Amygdala (tissue), 56 donors: ENCODE data around the gene BAHCC1.
A peak's percentile ranks its signal among the peaks of the same experiment; 100 is the strongest.

Source experiments
- DNase-seq, 56 donors: peaks; one replicate each; lab custom pipeline; 2025; lab: John Stamatoyannopoulos, UW

BAHCC1 gene

GRCh38 chr17:81408049-81408448 lies 12.8 kb downstream of the BAHCC1 start:
- DNase-seq = no peak

GRCh38 chr17:81409190-81409935 lies 14.1 kb downstream of the BAHCC1 start:
- peak in 1 of 56 donors; percentile 20 for DNase-seq

- DNase-seq = no peak
These were observed 15.6 kb downstream of the BAHCC1 start for GRCh38 chr17:81410852-81411251.

GRCh38 chr17:81411305-81411704 lies 16.0 kb downstream of the BAHCC1 start:
- DNase-seq = no peak

GRCh38 chr17:81412490-81413093 lies 17.3 kb downstream of the BAHCC1 start:
- DNase-seq = no peak

- DNase-seq = no peak
These were observed 18.4 kb downstream of the BAHCC1 start for GRCh38 chr17:81413497-81414135.

GRCh38 chr17:81414756-81415516 lies 19.7 kb downstream of the BAHCC1 start:
- no peak for DNase-seq

- no peak for DNase-seq
These were observed 20.4 kb downstream of the BAHCC1 start for GRCh38 chr17:81415681-81416080.

- no peak for DNase-seq
These were observed 21.4 kb downstream of the BAHCC1 start for GRCh38 chr17:81416612-81417011.

GRCh38 chr17:81417049-81417878 lies 22.0 kb downstream of the BAHCC1 start:
- peak in 1 of 56 donors; percentile 24 for DNase-seq

GRCh38 chr17:81417879-81418709 lies 22.8 kb downstream of the BAHCC1 start:
- DNase-seq = no peak

- DNase-seq = peak in 1 of 56 donors; percentile 27
These were observed 23.6 kb downstream of the BAHCC1 start for GRCh38 chr17:81418710-81419318.

- peak in 43 of 56 donors; percentile 13 to 80 (median 54) for DNase-seq
These were observed 24.1 kb downstream of the BAHCC1 start for GRCh38 chr17:81419319-81419885.

- peak in 12 of 56 donors; percentile 17 to 58 (median 44) for DNase-seq
These were observed 24.9 kb downstream of the BAHCC1 start for GRCh38 chr17:81419886-81420768.

GRCh38 chr17:81420769-81421462 lies 25.7 kb downstream of the BAHCC1 start:
- DNase-seq = peak in 53 of 56 donors; percentile 24 to 92 (median 79)
